ENCODE data around the gene DCTN2. TPM values are rescaled to one million over a fixed set of nuclear protein-coding genes. Genes with fewer than 3 reads are reported as not detected.
"Not testable (repeated sequence)": the region's sequence is repeated elsewhere in the genome, so short reads cannot be mapped to it uniquely, and the experiment has no call there.

Gene DCTN2
- polyA plus RNA-seq, 1 donor = 148 TPM

DNA sequence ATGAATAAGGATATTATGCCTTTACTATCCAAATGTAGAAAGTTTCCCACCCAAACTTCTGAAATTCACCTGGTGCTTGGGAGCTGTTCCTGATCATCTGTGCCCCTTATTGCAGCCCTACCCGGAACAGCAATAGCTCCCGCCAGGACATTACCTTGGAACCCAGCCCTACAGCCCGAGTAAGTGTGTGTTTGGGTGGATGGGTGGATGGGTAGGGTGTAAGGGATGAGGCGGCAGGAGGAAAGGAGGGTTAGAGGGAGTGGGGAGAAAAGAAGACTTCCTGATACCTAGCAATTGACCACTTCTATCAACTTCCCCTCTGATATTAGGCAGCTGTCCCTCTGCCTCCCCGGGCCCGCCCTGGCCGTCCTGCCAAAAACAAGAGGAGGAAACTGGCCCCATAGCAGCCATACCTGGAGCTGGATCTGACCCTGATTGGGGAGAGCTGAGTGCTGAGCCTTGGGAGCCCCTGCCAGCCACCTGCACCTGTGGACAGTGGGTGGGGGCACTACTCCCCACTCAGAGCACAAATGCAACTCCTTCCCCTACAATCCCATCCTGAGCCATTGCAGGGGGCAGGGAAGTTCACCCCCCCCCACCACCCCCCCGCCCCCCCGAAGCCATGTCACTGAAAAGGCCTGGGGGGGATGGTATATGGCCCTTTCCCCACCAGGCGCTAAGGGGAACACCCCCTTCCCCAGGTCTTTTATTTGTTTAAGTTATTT, 18.0 kb downstream of the DCTN2 start:
- no peak for DNase-seq (ENCODE audit: low read depth)

- DNase-seq (ENCODE audit: low read depth) = no peak
These were observed 18.8 kb downstream of the DCTN2 start for GRCh38 chr12:57528176-57528575.

DNA sequence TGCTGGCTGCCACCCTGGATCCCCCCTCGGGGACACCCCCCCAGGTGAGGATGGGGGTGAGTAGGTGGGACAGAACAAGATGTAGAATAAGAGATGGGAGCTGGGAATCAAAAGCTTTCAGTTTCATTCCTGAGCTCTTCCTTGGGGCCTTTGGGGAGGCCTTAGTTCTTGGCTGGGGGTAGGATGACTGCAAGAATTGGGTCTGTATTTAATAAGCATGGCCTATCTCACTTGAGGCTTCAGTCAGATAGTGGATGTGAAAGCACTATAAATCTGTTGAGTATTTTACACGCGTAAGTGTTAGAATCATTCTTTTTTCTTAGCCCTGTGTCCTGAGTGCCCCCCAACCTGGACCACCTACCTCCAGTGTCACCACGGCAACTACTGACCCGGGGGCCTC, 19.8 kb downstream of the DCTN2 start:
- no peak for DNase-seq (ENCODE audit: low read depth)

DNA sequence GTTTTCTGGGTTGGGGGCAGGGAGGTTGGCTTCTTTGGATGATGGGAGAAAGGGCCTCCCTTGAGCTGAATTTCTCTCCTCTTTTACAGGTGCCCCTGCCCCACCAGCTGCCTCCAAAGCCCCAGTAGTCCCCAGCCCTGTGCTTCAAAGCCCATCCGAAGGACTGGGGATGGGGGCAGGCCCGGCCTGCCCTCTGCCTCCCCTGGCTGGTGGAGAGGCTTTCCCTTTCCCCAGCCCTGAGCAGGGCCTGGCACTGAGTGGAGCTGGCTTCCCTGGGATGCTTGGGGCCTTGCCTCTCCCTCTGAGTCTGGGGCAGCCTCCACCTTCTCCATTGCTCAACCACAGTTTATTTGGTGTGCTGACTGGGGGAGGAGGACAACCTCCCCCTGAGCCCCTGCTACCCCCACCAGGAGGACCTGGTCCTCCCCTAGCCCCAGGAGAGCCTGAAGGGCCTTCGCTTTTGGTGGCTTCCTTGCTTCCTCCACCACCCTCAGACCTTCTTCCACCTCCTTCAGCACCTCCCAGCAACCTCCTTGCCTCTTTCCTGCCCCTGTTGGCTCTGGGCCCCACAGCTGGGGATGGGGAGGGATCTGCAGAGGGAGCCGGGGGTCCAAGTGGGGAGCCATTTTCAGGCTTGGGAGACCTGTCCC, 20.4 kb downstream of the DCTN2 start:
- no peak for DNase-seq (ENCODE audit: low read depth)

DNA sequence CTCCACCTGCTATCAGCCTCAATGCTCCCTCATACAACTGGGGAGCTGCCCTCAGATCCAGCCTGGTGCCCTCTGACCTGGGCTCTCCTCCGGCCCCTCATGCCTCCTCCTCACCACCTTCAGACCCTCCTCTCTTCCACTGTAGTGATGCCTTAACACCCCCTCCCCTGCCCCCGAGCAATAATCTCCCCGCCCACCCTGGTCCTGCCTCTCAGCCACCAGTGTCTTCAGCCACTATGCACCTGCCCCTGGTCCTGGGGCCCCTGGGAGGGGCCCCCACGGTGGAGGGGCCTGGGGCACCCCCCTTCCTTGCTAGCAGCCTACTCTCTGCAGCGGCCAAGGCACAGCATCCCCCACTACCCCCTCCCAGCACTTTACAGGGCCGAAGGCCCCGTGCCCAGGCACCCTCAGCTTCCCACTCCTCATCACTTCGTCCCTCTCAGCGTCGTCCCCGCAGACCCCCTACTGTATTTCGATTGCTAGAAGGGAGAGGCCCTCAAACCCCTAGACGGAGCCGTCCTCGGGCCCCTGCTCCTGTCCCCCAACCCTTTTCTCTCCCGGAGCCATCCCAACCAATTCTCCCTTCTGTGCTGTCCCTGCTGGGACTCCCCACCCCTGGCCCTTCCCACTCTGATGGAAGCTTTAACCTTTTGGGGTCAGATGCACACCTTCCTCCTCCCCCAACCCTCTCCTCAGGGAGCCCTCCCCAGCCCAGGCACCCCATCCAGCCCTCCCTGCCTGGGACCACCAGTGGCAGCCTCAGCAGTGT, 21.2 kb downstream of the DCTN2 start:
- no peak for DNase-seq (ENCODE audit: low read depth)

- DNase-seq (ENCODE audit: low read depth) = no peak
These were observed 22.0 kb downstream of the DCTN2 start for GRCh38 chr12:57524814-57525614.

DNA sequence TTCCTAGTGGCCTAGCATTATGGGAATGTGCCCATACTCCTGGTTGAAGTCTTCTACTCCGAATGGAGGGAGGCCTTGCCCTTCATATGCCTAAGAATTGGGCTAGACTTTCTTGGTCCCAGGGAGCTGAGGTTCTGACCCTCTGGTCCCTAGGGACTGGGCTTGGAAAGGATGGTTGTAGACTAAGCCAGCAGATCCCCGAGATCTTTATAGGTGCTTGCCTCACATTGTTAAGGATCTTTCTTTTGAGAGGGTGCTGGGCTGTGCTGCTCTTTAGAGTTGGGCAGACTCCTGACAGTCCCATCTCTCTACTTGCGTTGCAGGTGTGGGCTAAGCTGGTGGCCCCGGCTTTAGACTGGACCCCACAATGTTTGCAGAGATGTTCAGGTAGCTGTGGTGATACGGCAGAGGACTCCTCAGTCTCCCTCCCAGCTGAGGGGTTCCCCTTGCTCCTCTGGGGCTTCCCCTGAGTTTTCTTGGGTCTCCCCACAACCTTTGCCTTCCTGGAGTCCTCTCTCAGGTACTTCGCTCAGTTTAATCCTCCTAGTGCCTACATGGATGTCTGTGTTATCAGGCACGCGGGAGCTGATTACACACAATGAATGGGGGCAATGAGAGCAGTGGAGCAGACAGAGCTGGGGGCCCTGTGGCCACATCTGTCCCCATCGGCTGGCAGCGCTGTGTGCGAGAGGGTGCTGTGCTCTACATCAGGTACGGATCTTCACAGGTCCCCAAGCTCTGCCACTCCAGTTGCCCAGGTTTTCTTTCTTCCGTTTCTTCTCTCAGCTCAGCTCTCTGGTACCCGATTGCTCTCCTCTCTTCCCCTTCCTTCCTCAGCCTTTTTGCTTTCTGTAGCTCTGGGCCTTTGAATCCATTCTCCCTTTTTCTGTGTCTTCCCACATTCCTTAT, 23.0 kb downstream of the DCTN2 start:
- no peak for DNase-seq (ENCODE audit: low read depth)

GRCh38 chr12:57522887-57523705, 23.9 kb downstream of the DCTN2 start:
- DNase-seq (ENCODE audit: low read depth) = no peak

GRCh38 chr12:57522011-57522886, 24.7 kb downstream of the DCTN2 start, which contains the start of gene MBD6:
MBD6 (plus strand) TSS chr12:57522824; CDS start chr12:57524304, 1,480 bp downstream.
- DNase-seq (ENCODE audit: low read depth) = no peak

GRCh38 chr12:57521525-57522010, 25.4 kb downstream of the DCTN2 start:
- no peak for DNase-seq (ENCODE audit: low read depth)

GRCh38 chr12:57520053-57520818, 26.8 kb downstream of the DCTN2 start, which contains the start of gene DDIT3:
DDIT3 (minus strand) TSS chr12:57520514; CDS start chr12:57517406, 3,108 bp downstream.
- DNase-seq (ENCODE audit: low read depth) = peak; percentile 91

DNA sequence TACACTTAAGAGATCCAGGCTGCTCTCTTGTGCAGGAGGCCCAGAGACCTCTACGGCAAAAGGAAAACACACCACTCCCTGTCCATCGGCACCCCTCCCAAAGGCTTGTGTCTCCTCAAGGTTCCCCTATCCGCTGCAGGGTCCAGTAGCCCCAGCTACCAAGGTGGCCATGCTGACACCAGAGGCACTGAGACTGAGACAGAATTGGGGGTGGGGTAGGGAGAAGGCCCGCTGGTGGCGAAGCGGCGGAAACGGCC, 27.3 kb downstream of the DCTN2 start:
- no peak for DNase-seq (ENCODE audit: low read depth)

DNA sequence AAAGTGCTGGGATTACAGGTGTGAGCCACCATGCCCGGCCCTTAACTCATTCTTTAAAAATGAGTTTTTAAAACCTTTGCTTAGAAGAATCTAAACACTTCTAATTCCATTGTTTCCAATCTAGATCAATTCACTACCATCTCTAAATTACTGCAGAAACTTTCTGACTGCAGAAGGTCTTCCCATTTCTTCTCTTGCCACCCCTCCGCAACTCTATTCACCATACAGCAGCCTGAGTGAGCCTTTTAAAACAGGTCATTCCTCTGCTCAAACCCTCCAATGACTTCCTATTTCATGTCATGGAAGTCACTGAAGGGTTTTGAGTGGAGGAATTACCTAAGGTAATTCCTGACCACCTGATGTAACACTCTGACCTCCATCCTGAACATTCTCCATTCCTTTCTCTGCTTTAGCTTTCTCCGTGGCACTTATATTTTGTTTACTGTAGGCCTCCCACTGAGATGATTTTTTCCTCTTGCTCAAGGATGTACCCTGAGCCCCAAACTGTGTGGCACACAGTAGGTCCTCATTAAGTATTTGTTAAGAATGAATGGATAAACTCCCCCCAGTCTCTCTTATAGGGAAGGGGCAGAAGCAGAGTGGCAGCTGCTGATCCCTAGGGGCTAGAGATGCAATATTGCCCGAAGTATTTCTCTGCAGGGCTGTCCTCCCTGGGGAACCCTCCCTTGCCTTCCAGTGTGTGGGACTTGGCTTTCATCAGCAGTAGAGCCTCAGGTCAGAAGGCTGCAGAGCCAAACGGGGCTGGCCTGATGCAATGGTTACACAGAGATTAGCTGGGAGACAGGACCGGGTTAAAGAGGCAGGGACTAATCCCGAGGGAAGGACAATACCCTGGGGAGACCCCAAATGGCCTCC, 27.8 kb downstream of the DCTN2 start:
- no peak for DNase-seq (ENCODE audit: low read depth)

GRCh38 chr12:57518176-57518919, 28.6 kb downstream of the DCTN2 start:
- no peak for DNase-seq (ENCODE audit: low read depth)

DNA sequence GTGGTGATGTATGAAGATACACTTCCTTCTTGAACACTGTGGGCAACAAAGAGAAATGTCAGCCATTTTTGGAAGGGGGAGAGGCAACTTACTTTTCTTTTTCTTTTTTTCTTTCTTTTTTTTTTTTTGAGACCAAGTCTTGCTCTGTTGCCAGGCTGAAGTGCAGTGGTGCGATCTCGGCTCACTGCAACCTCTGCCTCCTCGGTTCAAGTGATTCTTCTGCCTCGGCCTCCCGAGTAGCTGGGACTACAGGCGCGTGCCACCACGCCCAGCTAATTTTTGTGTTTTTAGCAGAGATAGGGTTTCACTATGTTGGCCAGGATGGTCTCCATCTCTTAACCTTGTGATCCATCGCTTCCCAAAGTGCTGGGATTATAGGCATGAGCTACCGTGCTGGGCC, 29.3 kb downstream of the DCTN2 start:
- not testable (repeated sequence) for DNase-seq (ENCODE audit: low read depth)

- no peak for DNase-seq (ENCODE audit: low read depth)
These were observed 29.8 kb downstream of the DCTN2 start for GRCh38 chr12:57517187-57517586.

All from forelimb muscle (tissue), 1 donor.